Neural cell (in vitro differentiated cells): ENCODE measurements around the gene RIC3.

Experiments
- CTCF ChIP-seq: fragments of 450-650 bp; IDR thresholded peaks from 2 replicates; pipeline ENCODE4 v1.5.1; 2014; ENCODE audit warnings: antibody characterized with exemption, mild to moderate bottlenecking, moderate library complexity; ENCODE audit not compliant: poor library complexity, severe bottlenecking
- EP300 ChIP-seq: fragments of 450-650 bp; conservative IDR thresholded peaks from 2 replicates; pipeline ENCODE4 v1.6.1; 2014; ENCODE audit warnings: antibody characterized with exemption, mild to moderate bottlenecking, moderate library complexity; ENCODE audit not compliant: poor library complexity, severe bottlenecking
- EZH2 ChIP-seq: fragments of 200-600, 300-800 bp; shearing (Covaris generic), sonication (generic); IDR thresholded peaks from 2 replicates; pipeline ENCODE4 v1.6.1; 2014; ENCODE audit warnings: antibody characterized with exemption, low read length, borderline replicate concordance, mild to moderate bottlenecking; ENCODE audit not compliant: insufficient read depth, poor library complexity, severe bottlenecking
- POLR2AphosphoS5 ChIP-seq: IDR thresholded peaks from 2 replicates; pipeline ENCODE4 v1.6.1; 2012
- SMC3 ChIP-seq: fragments of 450-650 bp; conservative IDR thresholded peaks from 2 replicates; pipeline ENCODE4 v1.6.1; 2014; ENCODE audit warnings: antibody characterized with exemption, mild to moderate bottlenecking, moderate library complexity; ENCODE audit not compliant: poor library complexity
- TAF1 ChIP-seq: IDR thresholded peaks from 2 replicates; pipeline ENCODE4 v1.6.1; 2012; ENCODE audit warnings: low read depth
- TF ChIP-seq, protein P1 (sequence below): IDR thresholded peaks from 2 replicates; pipeline ENCODE4 v1.6.1; 2012; ENCODE audit warnings: borderline replicate concordance

GRCh38 chr11:8100605-8101004 lies 68.2 kb downstream of the RIC3 start:
- TF ChIP-seq CTCF = no peak
- no peak for TF ChIP-seq POLR2AphosphoS5
- TF ChIP-seq EP300 = no peak
- TF ChIP-seq, protein P1, sequence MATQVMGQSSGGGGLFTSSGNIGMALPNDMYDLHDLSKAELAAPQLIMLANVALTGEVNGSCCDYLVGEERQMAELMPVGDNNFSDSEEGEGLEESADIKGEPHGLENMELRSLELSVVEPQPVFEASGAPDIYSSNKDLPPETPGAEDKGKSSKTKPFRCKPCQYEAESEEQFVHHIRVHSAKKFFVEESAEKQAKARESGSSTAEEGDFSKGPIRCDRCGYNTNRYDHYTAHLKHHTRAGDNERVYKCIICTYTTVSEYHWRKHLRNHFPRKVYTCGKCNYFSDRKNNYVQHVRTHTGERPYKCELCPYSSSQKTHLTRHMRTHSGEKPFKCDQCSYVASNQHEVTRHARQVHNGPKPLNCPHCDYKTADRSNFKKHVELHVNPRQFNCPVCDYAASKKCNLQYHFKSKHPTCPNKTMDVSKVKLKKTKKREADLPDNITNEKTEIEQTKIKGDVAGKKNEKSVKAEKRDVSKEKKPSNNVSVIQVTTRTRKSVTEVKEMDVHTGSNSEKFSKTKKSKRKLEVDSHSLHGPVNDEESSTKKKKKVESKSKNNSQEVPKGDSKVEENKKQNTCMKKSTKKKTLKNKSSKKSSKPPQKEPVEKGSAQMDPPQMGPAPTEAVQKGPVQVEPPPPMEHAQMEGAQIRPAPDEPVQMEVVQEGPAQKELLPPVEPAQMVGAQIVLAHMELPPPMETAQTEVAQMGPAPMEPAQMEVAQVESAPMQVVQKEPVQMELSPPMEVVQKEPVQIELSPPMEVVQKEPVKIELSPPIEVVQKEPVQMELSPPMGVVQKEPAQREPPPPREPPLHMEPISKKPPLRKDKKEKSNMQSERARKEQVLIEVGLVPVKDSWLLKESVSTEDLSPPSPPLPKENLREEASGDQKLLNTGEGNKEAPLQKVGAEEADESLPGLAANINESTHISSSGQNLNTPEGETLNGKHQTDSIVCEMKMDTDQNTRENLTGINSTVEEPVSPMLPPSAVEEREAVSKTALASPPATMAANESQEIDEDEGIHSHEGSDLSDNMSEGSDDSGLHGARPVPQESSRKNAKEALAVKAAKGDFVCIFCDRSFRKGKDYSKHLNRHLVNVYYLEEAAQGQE = no peak
- no peak for TF ChIP-seq EZH2
- TF ChIP-seq TAF1 = no peak
- TF ChIP-seq SMC3 = no peak
